Measurements from ENCODE around the gene ITGB1BP1. TPM values are rescaled to one million over a fixed set of nuclear protein-coding genes. Genes with fewer than 3 reads are reported as not detected.

ITGB1BP1 gene
- 39.3 and 48.8 TPM in 2 replicates for total RNA-seq

GRCh38 chr2:9423100-9423921, at the start of gene ITGB1BP1, which contains the start of gene CPSF3:
Gene ITGB1BP1, minus strand, starts transcription at chr2:9423528. Its CDS starts 4,831 bp downstream, at chr2:9418697.
Gene CPSF3, plus strand, starts transcription at chr2:9423654. Its CDS starts 120 bp downstream, at chr2:9423774.

Other genes starting within 250 kb of the ITGB1BP1 start
- 30.5 and 36.2 TPM in 2 replicates for gene ASAP2, start 216.7 kb downstream of the ITGB1BP1 start, total RNA-seq
- 31.5 and 39.1 TPM in 2 replicates for gene CPSF3, start 126 bp upstream of the ITGB1BP1 start, total RNA-seq
- gene IAH1, start 51.0 kb upstream of the ITGB1BP1 start, total RNA-seq = 25.5 and 37.4 TPM in 2 replicates
- gene ADAM17, start 132.3 kb upstream of the ITGB1BP1 start, total RNA-seq = 55.7 and 60.2 TPM in 2 replicates
- gene YWHAQ, start 207.5 kb upstream of the ITGB1BP1 start, total RNA-seq = 130 and 150 TPM in 2 replicates